Astrocyte (in vitro differentiated cells and primary cell): ENCODE measurements around the gene DNM1.

Experiments used
- CTCF ChIP-seq: IDR thresholded peaks from 2 replicates; pipeline ENCODE4 v1.5.1; 2011; ENCODE audit warnings: low read depth, mild to moderate bottlenecking, inconsistent platforms, low read length, moderate library complexity; ENCODE audit not compliant: insufficient read depth
- EZH2 ChIP-seq: IDR thresholded peaks from 2 replicates; pipeline ENCODE4 v1.6.1; 2012; ENCODE audit warnings: mild to moderate bottlenecking, low read length, inconsistent platforms; ENCODE audit not compliant: insufficient read depth

GRCh38 chr9:128251732-128252100 lies 48.5 kb downstream of the DNM1 start:
- TF ChIP-seq CTCF (no peak), EZH2 (no peak)
